ENCODE data around the gene C2orf69. TPM values are rescaled to one million over a fixed set of nuclear protein-coding genes. Genes with fewer than 3 reads are reported as not detected.

C2orf69 gene
- total RNA-seq, 1 donor from 2014 or later = 7.7 TPM

GRCh38 chr2:199968126-199968525 lies 57.0 kb downstream of the C2orf69 start:
- ATAC-seq = no peak

- ATAC-seq = no peak
Measured at GRCh38 chr2:199972088-199972626, 61.1 kb downstream of the C2orf69 start.

- ATAC-seq = no peak
Measured at GRCh38 chr2:199973703-199974102, 62.6 kb downstream of the C2orf69 start.

GRCh38 chr2:199975273-199975895 lies 64.3 kb downstream of the C2orf69 start:
- no peak for ATAC-seq

Other genes starting within 250 kb of the C2orf69 start
- gene FTCDNL1, start 60.1 kb upstream of the C2orf69 start, total RNA-seq = 1.6 TPM
- 4.5 TPM for gene TYW5, start 44.2 kb downstream of the C2orf69 start, total RNA-seq
- 17.7 TPM for gene MAIP1, start 44.3 kb downstream of the C2orf69 start, total RNA-seq